ENCODE measurements around the gene SELENOT.
"Not testable (repeated sequence)": the region's sequence is repeated elsewhere in the genome, so short reads cannot be mapped to it uniquely, and the experiment has no call there.

Gene SELENOT

DNA sequence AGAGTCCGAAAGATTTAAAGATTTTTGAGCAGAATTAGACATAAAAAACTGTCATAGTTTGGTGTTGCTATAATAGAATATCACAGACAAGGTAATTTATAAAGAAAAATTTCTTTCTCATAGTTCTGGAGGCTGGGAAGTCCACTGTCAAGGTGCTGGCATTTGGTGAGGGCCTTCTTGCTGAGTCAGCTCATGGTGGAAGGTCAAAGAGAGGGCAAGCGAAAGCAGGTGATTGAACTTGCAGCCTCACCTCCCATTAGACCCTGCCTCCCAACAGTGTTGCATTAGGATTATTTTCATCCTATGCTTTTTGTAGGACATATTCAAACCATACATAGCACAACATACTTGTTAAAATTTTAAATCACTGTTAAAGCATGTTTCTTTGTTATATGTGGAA, 9.9 kb downstream of the SELENOT start:
- no peak overlapping the region for H3K4me2 ChIP-seq (ENCODE audit: low read length)
- H4K91ac ChIP-seq (ENCODE audit: low read depth, low read length) = no peak overlapping the region
- no peak overlapping the region for H3K18ac ChIP-seq (ENCODE audit: low read length)
- H2BK5ac ChIP-seq (ENCODE audit: low read depth, low read length, poor library complexity) = no peak overlapping the region
- H3K9ac ChIP-seq (ENCODE audit: low read length) = no peak overlapping the region
- H3K27me3 ChIP-seq (ENCODE audit: insufficient read depth, low read length) = no peaks in the 10 kb centered on the region
- no peak overlapping the region for H3K27ac ChIP-seq (ENCODE audit: low read depth, low read length)
- H2BK120ac ChIP-seq (ENCODE audit: insufficient read depth, low read length, poor library complexity) = no peak overlapping the region
- H4K12ac ChIP-seq (ENCODE audit: low read depth, low read length) = no peak overlapping the region
- no peak overlapping the region for H3K4me3 ChIP-seq (ENCODE audit: low read depth, low read length)
- no CpG with 5 or more reads among the region's 2 CpGs for WGBS (ENCODE audit: extremely low coverage, insufficient coverage, insufficient read length)
- no peaks in the 10 kb centered on the region for H3K9me3 ChIP-seq (ENCODE audit: insufficient read depth, low read depth, low read length)
- H3K36me3 ChIP-seq (ENCODE audit: control insufficient read depth in 1 of 2, insufficient read depth in 2 of 2, low read length in 2 of 2) = peaks cover 6 to 10% of the 10 kb centered on the region in 2 experiments
- no peak overlapping the region for H3K14ac ChIP-seq (ENCODE audit: low read length)
- no peaks in the 10 kb centered on the region for H3K79me1 ChIP-seq (ENCODE audit: low read length)
- no peak overlapping the region for H2AK5ac ChIP-seq (ENCODE audit: low read length)
- H3K23ac ChIP-seq (ENCODE audit: low read length) = no peak overlapping the region
- no peak for DNase-seq
- peak overlapping the region; percentile 12 for H3K4ac ChIP-seq (ENCODE audit: low read depth, low read length)
- H2BK12ac ChIP-seq (ENCODE audit: low read length) = no peak overlapping the region
- peaks cover 7% of the 10 kb centered on the region for H3K79me2 ChIP-seq (ENCODE audit: control insufficient read depth, insufficient read depth, low read length, poor library complexity)
- H4K8ac ChIP-seq (ENCODE audit: low read depth, low read length) = no peak overlapping the region
- H3K4me1 ChIP-seq (ENCODE audit: control insufficient read depth in 1 of 2, insufficient read depth in 2 of 2, low read length in 2 of 2) = no peaks in the 10 kb centered on the region
- no peak overlapping the region for H2AFZ ChIP-seq (ENCODE audit: insufficient read depth, low read length, poor library complexity)

DNA sequence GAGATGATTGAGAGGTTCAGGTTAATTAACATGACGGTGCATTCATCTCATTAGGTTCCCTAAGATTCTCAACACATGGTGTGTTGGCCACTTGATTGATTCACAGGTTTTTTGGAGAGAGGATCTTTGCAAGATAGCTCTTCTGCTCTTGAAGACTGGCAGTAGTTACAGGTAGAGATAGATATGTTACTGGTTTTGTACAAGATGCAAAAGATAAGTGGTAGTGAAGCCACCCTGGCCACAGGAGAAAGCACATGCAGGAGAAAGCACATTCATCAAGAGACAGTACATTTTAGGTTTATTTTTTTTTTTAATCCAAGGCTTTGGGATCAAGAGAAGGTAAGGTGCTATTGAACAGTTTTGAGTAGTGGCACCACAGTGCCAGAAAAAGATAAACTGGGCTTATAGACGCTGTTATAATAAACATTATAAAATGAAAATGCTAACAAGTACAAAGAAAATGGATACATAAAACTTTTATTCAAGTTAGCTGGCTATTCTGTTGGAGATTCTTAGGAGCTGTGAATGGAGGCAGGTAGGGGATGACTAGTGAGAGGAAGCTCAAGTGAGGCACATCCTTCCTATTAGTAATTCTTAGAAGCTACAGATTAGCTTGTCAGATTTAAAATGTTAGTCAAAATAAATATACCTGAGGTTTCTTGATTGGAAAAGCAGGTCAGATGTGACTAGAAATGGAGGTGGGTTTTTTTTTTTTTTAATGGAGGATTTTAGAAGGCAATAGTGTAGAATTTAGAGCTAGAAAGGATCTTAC, 10.8 kb downstream of the SELENOT start:
- H2BK12ac ChIP-seq (ENCODE audit: low read length) = no peak overlapping the region
- H3K4ac ChIP-seq (ENCODE audit: low read depth, low read length) = peak overlapping the region; percentile 55
- H4K91ac ChIP-seq (ENCODE audit: low read depth, low read length) = no peak overlapping the region
- H3K14ac ChIP-seq (ENCODE audit: low read length) = no peak overlapping the region
- H3K9ac ChIP-seq (ENCODE audit: low read length) = no peak overlapping the region
- DNase-seq = no peak
- H4K8ac ChIP-seq (ENCODE audit: low read depth, low read length) = no peak overlapping the region
- no peaks in the 10 kb centered on the region for H3K4me1 ChIP-seq (ENCODE audit: control insufficient read depth in 1 of 2, insufficient read depth in 2 of 2, low read length in 2 of 2)
- H3K4me2 ChIP-seq (ENCODE audit: low read length) = no peak overlapping the region
- no peak overlapping the region for H3K4me3 ChIP-seq (ENCODE audit: low read depth, low read length)
- H4K12ac ChIP-seq (ENCODE audit: low read depth, low read length) = no peak overlapping the region
- H2AK5ac ChIP-seq (ENCODE audit: low read length) = no peak overlapping the region
- H3K23ac ChIP-seq (ENCODE audit: low read length) = no peak overlapping the region
- no peak overlapping the region for H2AFZ ChIP-seq (ENCODE audit: insufficient read depth, low read length, poor library complexity)
- H3K18ac ChIP-seq (ENCODE audit: low read length) = no peak overlapping the region
- WGBS (ENCODE audit: extremely low coverage, insufficient coverage, insufficient read length) = no CpG with 5 or more reads among the region's 2 CpGs
- no peaks in the 10 kb centered on the region for H3K27me3 ChIP-seq (ENCODE audit: insufficient read depth, low read length)
- H3K27ac ChIP-seq (ENCODE audit: low read depth, low read length) = no peak overlapping the region
- no peaks in the 10 kb centered on the region for H3K79me1 ChIP-seq (ENCODE audit: low read length)
- no peaks in the 10 kb centered on the region for H3K9me3 ChIP-seq (ENCODE audit: insufficient read depth, low read depth, low read length)
- no peak overlapping the region for H2BK120ac ChIP-seq (ENCODE audit: insufficient read depth, low read length, poor library complexity)
- peaks cover 10 to 11% of the 10 kb centered on the region in 2 experiments for H3K36me3 ChIP-seq (ENCODE audit: control insufficient read depth in 1 of 2, insufficient read depth in 2 of 2, low read length in 2 of 2)
- no peak overlapping the region for H2BK5ac ChIP-seq (ENCODE audit: low read depth, low read length, poor library complexity)
- peaks cover 7% of the 10 kb centered on the region for H3K79me2 ChIP-seq (ENCODE audit: control insufficient read depth, insufficient read depth, low read length, poor library complexity)

DNA sequence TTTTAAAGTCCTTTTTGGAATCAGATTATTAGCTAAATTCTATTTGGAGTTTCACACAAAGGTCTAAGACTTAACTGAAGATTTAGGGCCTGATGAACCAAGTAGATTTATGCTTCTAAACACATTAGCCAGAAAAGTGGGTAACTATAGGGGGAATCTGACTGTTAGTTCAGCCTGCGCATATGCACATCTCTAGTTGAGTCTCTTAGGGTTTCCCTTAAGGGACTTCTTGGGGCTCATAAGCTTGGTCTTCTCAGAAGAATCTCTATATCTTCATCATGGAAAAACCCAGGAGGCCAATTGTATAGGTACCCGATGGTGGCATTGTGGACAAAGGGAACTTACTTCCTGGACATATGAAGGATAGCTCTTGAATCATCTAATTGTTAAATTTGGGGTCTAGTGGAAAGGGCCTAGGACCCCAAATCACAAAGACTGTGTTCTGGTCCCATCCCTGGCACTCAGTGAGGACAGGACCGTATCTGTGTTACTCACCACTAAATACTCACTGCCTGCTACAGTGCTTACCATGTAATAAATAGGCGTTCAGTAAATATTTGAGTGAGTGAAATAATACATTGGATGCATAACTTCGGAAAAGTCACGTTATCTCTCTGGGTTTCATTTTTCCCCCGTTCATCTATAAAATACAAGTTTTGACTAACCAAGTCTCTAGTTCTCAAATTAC, 17.0 kb downstream of the SELENOT start:
- Histone ChIP-seq H3K14ac (ENCODE audit: low read length) (no peak overlapping the region), H3K23ac (ENCODE audit: low read length) (no peak overlapping the region), H3K27ac (ENCODE audit: low read depth, low read length) (no peak overlapping the region), H3K4me2 (ENCODE audit: low read length) (no peak overlapping the region), H3K9ac (ENCODE audit: low read length) (no peak overlapping the region), H3K4me1 (ENCODE audit: control insufficient read depth in 1 of 2, insufficient read depth in 2 of 2, low read length in 2 of 2) (no peaks in the 10 kb centered on the region), H3K9me3 (ENCODE audit: insufficient read depth, low read depth, low read length) (no peaks in the 10 kb centered on the region), H2AK5ac (ENCODE audit: low read length) (no peak overlapping the region), H2AFZ (ENCODE audit: insufficient read depth, low read length, poor library complexity) (no peak overlapping the region), H3K36me3 (ENCODE audit: control insufficient read depth in 1 of 2, insufficient read depth in 2 of 2, low read length in 2 of 2) (peaks cover 5 to 7% of the 10 kb centered on the region in 2 experiments), H2BK120ac (ENCODE audit: insufficient read depth, low read length, poor library complexity) (no peak overlapping the region), H4K91ac (ENCODE audit: low read depth, low read length) (no peak overlapping the region), H3K79me2 (ENCODE audit: control insufficient read depth, insufficient read depth, low read length, poor library complexity) (no peaks in the 10 kb centered on the region), H3K79me1 (ENCODE audit: low read length) (no peaks in the 10 kb centered on the region), H3K18ac (ENCODE audit: low read length) (no peak overlapping the region), H4K8ac (ENCODE audit: low read depth, low read length) (no peak overlapping the region), H2BK5ac (ENCODE audit: low read depth, low read length, poor library complexity) (no peak overlapping the region), H3K27me3 (ENCODE audit: insufficient read depth, low read length) (no peaks in the 10 kb centered on the region), H4K12ac (ENCODE audit: low read depth, low read length) (no peak overlapping the region), H3K4me3 (ENCODE audit: low read depth, low read length) (no peak overlapping the region), H3K4ac (ENCODE audit: low read depth, low read length) (peak overlapping the region; percentile 21), H2BK12ac (ENCODE audit: low read length) (no peak overlapping the region)
- no CpG with 5 or more reads among the region's 7 CpGs for WGBS (ENCODE audit: extremely low coverage, insufficient coverage, insufficient read length)
- no peak for DNase-seq

DNA sequence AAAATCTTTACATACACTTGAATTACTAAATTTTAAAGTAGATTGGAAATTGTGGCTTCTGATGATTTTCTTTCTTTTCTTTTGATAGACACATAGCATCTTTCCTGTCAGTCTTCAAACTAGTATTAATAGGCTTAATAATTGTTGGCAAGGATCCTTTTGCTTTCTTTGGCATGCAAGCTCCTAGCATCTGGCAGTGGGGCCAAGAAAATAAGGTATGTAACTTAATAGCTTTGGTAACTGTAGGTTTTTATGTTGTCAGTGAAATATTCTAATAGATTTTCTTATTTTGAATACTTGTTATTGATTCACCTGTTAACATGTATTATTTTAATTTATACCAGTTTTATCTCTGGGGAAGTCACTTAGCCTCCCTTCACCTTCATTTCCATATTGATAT, 19.8 kb downstream of the SELENOT start:
- H2BK5ac ChIP-seq (ENCODE audit: low read depth, low read length, poor library complexity); H4K12ac ChIP-seq (ENCODE audit: low read depth, low read length); H3K4ac ChIP-seq (ENCODE audit: low read depth, low read length); H3K23ac ChIP-seq (ENCODE audit: low read length); H3K79me1 ChIP-seq (ENCODE audit: low read length); H3K27me3 ChIP-seq (ENCODE audit: insufficient read depth, low read length); H3K9me3 ChIP-seq (ENCODE audit: insufficient read depth, low read depth, low read length); H3K79me2 ChIP-seq (ENCODE audit: control insufficient read depth, insufficient read depth, low read length, poor library complexity); H2AFZ ChIP-seq (ENCODE audit: insufficient read depth, low read length, poor library complexity); DNase-seq; H3K9ac ChIP-seq (ENCODE audit: low read length); H3K4me1 ChIP-seq (ENCODE audit: control insufficient read depth in 1 of 2, insufficient read depth in 2 of 2, low read length in 2 of 2); H4K91ac ChIP-seq (ENCODE audit: low read depth, low read length); H2BK120ac ChIP-seq (ENCODE audit: insufficient read depth, low read length, poor library complexity); H3K4me2 ChIP-seq (ENCODE audit: low read length); H2AK5ac ChIP-seq (ENCODE audit: low read length); H2BK12ac ChIP-seq (ENCODE audit: low read length); H4K8ac ChIP-seq (ENCODE audit: low read depth, low read length); H3K4me3 ChIP-seq (ENCODE audit: low read depth, low read length); H3K18ac ChIP-seq (ENCODE audit: low read length); H3K27ac ChIP-seq (ENCODE audit: low read depth, low read length); H3K14ac ChIP-seq (ENCODE audit: low read length): not testable (repeated sequence)
- H3K36me3 ChIP-seq (ENCODE audit: control insufficient read depth in 1 of 2, insufficient read depth in 2 of 2, low read length in 2 of 2) = peaks cover 4 to 16% of the 10 kb centered on the region in 2 experiments

Data from trophoblast cell (in vitro differentiated cells and primary cell).